ENCODE measurements around the gene ANP32B. TPM values are rescaled to one million over a fixed set of nuclear protein-coding genes. Genes with fewer than 3 reads are reported as not detected.
A peak's percentile ranks its signal among the peaks of the same experiment; 100 is the strongest.
"Not testable (repeated sequence)": the region's sequence is repeated elsewhere in the genome, so short reads cannot be mapped to it uniquely, and the experiment has no call there.

ANP32B gene
- total RNA-seq, 2 experiments from 2014 or later: 295 to 296 TPM

DNA sequence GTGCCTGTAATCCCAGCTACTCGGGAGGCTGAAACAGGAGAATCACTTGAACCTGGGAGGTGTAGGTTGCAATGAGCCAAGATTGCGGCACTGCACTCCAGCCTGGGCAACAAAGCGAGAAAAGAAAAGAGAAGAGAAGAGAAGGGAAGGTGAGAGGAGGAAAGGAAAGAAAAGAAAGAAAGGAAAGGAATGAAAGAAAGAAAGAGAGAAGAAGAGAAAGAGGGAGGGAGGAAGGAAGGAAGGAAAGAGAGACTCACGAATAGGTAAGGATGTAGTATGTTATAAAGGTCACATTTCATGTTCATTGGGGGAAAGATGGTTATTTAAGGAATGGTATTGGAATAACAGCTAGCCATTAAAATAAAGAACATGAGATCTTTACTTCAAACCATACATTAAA is 10.4 kb upstream of the ANP32B start:
- Mint-ChIP-seq H3K9me3 (peaks cover 1% of the 10 kb centered on the region), H3K4me1 (peaks cover 12% of the 10 kb centered on the region), H3K27me3 (no peaks in the 10 kb centered on the region), H3K27ac (no peak overlapping the region), H3K36me3 (peaks cover 2% of the 10 kb centered on the region), H3K4me3 (no peak overlapping the region)
- no peak for DNase-seq
- POLR2A ChIA-PET: interaction anchor here (0.9 kb wide), 1 partner anchor 10 kb away, joined by 4 read pairs; the partner anchor contains the start of gene ANP32B
- ATAC-seq (ENCODE audit: low read depth): no peak

DNA sequence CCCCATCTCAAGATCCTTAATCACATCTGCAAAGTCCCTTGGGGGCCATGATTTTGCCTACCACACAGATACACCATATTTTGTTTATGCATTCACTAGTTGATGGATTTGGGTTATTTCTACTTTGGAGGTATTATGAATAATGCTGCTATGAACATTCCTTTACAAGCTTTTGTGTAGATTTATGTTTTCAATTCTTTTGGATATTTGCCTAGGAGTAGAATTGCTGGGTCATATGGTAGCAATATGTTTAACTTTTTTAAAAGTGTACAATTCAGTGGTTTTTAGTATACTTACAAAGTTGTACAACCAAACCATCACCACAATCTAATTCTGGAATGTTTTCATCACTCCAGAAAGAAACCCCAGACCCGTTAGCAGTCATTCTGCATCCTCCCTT is 7.8 kb upstream of the ANP32B start:
- H3K4me3 Mint-ChIP-seq: no peak overlapping the region
- no peaks in the 10 kb centered on the region for H3K27me3 Mint-ChIP-seq
- DNase-seq: no peak
- H3K36me3 Mint-ChIP-seq: peaks cover 2% of the 10 kb centered on the region
- POLR2A ChIA-PET: interaction anchor here (1.3 kb wide), 1 partner anchor 8 kb away, joined by 4 read pairs; the partner anchor contains the start of gene ANP32B
- H3K9me3 Mint-ChIP-seq: peaks cover 1% of the 10 kb centered on the region
- H3K27ac Mint-ChIP-seq: no peak overlapping the region
- H3K4me1 Mint-ChIP-seq: peaks cover 10% of the 10 kb centered on the region
- ATAC-seq (ENCODE audit: low read depth): no peak

DNA sequence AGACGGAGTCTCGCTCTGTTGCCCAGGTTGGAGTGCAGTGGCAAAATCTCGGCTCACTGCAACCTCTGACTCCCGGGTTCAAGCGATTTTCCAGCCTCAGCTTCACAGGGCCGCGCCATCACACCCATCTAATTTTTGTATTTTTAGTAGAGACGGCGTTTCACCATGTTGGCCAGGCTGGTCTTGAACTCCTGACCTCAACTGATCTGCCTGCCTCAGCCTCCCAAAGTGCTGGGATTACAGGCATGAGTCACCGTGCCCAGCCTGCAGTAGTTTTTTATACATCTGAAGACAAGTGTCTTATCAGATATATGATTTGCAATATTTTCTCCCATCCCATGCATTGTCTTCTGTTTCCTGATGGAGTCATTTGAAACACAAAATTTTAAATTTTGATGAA is 6.5 kb upstream of the ANP32B start:
- H3K4me3 Mint-ChIP-seq; H3K27me3 Mint-ChIP-seq; POLR2A ChIA-PET; H3K27ac Mint-ChIP-seq; ATAC-seq (ENCODE audit: low read depth); DNase-seq; H3K36me3 Mint-ChIP-seq; H3K9me3 Mint-ChIP-seq: not testable (repeated sequence)
- H3K4me1 Mint-ChIP-seq: peaks cover 12% of the 10 kb centered on the region

DNA sequence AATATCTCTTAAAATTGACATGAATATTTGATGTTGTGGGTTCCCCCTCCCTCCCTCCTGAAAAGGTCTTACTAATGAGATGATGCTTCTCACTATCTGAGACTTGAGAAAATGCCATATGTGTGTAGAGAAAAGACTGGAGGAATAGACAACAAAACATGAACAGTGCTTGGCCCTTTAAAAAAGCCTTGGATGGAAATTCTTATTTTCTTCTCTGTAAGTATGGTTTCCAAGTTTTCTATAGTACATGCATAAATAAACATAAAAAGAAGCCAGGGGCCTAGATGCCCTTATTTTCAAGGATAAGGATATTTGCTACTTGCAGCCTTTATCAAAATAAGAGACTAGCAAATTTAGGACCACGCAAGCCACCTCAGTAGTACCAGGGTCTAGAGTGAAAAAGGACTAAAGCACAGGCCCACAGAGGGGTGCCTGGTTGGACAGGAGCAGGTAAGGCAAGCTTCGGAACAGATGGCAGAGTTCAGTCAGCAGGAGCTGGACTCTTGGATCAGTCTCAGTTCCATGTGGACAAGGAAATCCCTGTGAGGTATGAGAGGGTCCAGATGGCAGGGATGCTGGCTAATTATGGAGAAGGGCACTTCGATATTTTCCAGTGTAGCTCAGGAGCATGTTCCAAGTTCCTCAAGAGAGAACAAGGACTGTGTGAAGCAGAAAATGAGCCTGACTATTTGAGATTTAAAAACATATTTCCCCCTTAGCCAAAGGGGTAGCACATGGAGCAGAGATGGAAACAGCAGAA is 4.6 kb upstream of the ANP32B start:
- H3K9me3 Mint-ChIP-seq: peaks cover 1% of the 10 kb centered on the region
- H3K4me1 Mint-ChIP-seq: peaks cover 19% of the 10 kb centered on the region
- DNase-seq: no peak
- H3K4me3 Mint-ChIP-seq: no peak overlapping the region
- POLR2A ChIA-PET: interaction anchor here (0.6 kb wide), 1 partner anchor 57 kb away, joined by 3 read pairs; no protein-coding TSS in a partner anchor
- peaks cover 5% of the 10 kb centered on the region for H3K36me3 Mint-ChIP-seq
- peak overlapping the region; percentile 29 for H3K27ac Mint-ChIP-seq
- H3K27me3 Mint-ChIP-seq: no peaks in the 10 kb centered on the region
- no peak for ATAC-seq (ENCODE audit: low read depth)

DNA sequence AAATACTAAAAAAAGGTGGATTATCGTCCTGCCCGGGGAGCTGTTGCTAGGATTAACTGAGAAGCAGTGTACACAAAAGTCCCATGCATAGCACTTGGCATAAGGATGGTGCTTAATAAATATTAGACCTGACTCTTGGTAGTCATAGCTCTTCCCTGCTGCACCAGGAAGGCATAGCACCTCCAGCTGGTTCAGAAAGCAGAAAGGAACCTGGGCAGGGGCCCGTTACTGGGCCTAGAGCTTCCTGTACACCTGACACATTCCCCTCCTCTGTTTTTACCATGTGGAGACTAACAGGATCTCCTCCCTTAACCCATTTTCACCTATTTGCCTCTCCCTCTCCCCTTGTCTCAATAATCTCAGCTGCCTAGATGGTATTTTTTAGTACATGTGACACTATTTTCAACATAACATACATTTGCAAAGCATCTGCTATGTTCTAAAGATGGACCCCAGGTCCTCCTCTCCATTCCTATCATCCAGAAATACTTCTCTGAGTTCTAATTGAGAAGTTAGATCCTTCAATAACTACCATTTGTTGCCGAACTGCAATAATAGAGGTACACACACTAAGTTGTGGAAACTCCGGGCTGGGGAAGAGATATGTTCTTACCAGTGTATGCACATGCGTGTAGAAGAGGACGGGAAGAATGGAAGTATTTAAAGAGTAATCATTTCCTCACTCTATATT is 3.2 kb upstream of the ANP32B start:
- H3K4me1 Mint-ChIP-seq: peaks cover 19% of the 10 kb centered on the region
- H3K27ac Mint-ChIP-seq: peak overlapping the region; percentile 0
- H3K4me3 Mint-ChIP-seq: no peak overlapping the region
- H3K27me3 Mint-ChIP-seq: no peaks in the 10 kb centered on the region
- POLR2A ChIA-PET: interaction anchor here (0.6 to 1.4 kb wide), 3 partner anchors 9 to 129 kb away, joined by 3 to 6 read pairs (median 3); partner anchors contain the start of gene TRMO
- H3K36me3 Mint-ChIP-seq: peaks cover 5% of the 10 kb centered on the region
- ATAC-seq (ENCODE audit: low read depth) (no peak), DNase-seq (no peak)
- peaks cover 1% of the 10 kb centered on the region for H3K9me3 Mint-ChIP-seq

DNA sequence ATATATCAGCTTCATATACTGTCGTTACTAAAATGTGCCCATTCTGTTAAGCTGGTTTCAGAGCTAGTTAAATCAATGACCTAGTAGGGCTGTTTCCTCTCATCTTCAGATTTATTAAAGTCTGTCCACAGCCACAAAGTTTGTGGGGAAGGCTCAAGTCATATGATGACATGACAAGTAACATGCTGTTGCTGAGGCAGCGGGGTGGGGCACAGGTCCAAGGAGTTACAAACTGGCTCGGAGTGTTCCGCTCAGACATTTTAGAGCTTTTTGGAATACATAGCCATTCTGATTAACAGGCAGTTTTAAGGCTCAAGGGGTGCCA is 2.7 kb upstream of the ANP32B start:
- peaks cover 2% of the 10 kb centered on the region for H3K36me3 Mint-ChIP-seq
- no peak overlapping the region for H3K27ac Mint-ChIP-seq
- POLR2A ChIA-PET: interaction anchor here (0.6 to 7.5 kb wide), 3 partner anchors 58 to 128 kb away, joined by 3 to 79 read pairs (median 6); partner anchors contain the start of gene TRMO
- ATAC-seq (ENCODE audit: low read depth): no peak
- H3K9me3 Mint-ChIP-seq: no peaks in the 10 kb centered on the region
- peaks cover 22% of the 10 kb centered on the region for H3K4me1 Mint-ChIP-seq
- H3K4me3 Mint-ChIP-seq: no peak overlapping the region
- DNase-seq: no peak
- H3K27me3 Mint-ChIP-seq: no peaks in the 10 kb centered on the region

DNA sequence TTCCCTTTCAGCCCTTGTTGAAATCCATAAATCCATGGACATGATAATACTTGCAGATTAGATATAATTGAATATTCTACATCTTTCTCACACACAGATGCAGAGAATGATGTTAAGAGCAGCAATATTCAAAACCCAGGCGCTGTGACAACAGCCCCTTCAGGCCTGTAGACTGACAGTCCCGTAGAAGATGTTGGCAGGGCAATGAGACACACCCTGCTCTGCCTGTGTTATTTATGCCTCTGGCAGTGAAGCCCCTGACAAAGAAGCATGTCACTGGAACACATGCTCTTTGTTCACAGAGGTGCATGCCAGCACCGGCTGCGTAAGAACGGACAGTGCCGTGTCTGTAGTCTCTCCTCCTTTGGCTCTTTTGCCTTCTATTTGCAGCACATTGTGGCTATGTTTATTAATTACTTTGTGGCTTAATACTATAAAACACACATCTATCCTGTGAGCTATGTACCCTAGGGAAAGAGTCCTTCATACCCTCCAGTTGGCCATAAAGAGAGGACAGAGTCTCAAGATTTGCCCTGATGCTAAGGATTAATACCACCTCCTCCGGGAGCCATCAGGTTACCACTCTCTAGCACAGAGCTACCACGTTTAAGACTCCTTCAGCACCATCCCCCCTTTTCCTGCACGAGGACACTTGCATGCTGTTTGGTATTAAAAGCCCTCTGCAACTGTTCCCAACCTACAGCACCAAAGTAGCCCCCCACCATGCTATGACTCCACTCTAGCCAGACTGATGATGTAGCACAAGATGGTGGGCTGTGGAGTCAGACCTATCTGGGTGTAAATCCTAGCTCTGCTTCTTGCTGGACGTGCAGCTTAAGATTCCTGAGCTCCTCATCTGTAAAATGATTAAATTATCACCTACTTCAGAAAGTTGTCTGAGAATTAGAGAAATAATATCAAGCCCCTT is 2.0 kb upstream of the ANP32B start:
- no peak overlapping the region for H3K27ac Mint-ChIP-seq
- H3K36me3 Mint-ChIP-seq: peaks cover 5% of the 10 kb centered on the region
- ATAC-seq (ENCODE audit: low read depth): no peak
- DNase-seq: no peak
- POLR2A ChIA-PET: interaction anchor here (3.6 to 7.5 kb wide), 2 partner anchors 53 to 59 kb away, joined by 14 to 79 read pairs; partner anchors contain the start of gene TRMO
- peaks cover 25% of the 10 kb centered on the region for H3K4me1 Mint-ChIP-seq
- H3K27me3 Mint-ChIP-seq: no peaks in the 10 kb centered on the region
- peak overlapping the region; percentile 85 for H3K4me3 Mint-ChIP-seq
- H3K9me3 Mint-ChIP-seq: no peaks in the 10 kb centered on the region

DNA sequence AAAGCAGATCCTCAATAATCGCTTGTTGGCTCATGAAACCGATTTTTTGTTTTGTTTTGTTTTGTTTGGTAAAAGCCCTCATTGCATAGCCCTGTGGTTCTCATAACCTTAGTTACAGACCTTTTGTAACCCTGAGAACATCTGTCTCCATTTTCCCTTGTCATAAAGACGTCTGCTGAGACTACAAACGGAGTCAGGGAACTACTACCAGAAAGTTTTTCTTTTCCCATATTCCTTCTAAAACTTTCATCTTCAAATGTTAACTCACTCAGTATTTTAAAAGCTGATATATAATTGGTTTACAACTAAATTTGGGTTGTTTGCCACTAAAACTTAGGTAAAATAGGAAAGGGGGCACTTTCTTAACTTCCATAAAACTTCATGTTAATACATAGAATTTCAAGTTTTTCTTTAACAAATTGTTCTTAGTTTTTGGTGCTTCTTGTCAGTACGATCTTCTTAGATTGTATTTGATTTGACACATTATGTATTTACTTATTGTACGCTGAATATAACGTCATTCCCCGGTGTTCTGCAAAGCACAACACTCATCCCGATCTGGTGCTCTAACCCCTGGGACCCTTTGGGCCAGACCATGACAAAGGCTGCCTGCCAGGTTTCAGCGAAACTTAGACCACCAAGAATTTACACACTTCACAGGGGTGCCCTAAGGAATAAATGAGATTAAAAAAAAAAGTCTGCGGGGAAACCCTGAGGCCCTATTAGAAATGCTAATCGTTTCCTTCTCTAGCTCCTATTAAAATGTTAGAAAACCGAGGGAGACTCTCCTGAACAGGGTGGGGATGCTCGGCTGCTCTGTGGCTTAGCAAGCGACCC is 1.1 kb upstream of the ANP32B start:
- Mint-ChIP-seq H3K27ac (peak overlapping the region; percentile 84), H3K36me3 (peaks cover 8% of the 10 kb centered on the region), H3K9me3 (no peaks in the 10 kb centered on the region), H3K4me1 (peaks cover 32% of the 10 kb centered on the region), H3K27me3 (no peaks in the 10 kb centered on the region), H3K4me3 (peak overlapping the region; percentile 85)
- no peak for ATAC-seq (ENCODE audit: low read depth)
- DNase-seq: no peak
- POLR2A ChIA-PET: interaction anchor here (0.7 to 7.5 kb wide), 21 partner anchors 9 to 348 kb away, joined by 3 to 79 read pairs (median 6); partner anchors contain the start of genes HEMGN, NANS, NCBP1 and TBC1D2

DNA sequence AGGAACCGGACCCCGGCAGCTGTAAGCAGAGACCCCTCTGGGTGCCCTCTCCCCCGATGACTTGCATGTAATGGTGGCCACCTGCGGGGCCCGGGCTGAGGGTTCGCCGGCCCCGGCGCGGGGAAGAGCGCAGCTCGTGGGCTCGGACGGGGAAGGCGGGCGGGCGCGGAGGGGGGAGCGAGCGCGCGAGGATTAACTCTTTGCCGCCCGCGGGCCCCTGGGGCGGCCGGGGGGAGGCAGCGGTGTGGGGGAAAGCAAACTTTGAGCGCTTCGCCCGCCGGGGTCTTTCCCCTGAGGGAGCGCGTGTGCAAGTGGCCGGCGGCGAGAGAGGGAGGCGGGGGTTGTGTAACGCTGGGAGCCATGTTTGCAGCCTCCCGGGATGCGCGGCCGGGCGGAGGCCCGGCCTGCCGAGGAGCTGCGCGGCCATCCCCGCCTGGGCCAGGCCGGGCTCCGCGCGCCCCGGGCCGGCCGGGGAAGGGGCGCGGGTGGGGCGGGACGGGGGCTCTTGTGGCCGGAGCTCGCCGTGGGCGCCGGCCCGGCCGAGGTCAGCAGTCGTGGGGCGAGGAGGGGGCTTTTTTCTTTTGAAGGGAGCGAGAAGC is 547 bp downstream of the ANP32B start:
- POLR2A ChIA-PET: interaction anchor here (0.5 to 7.5 kb wide), 29 partner anchors 9 to 350 kb away, joined by 3 to 79 read pairs (median 5); partner anchors contain the start of genes HEMGN, NANS, NCBP1 and TBC1D2
- Mint-ChIP-seq H3K27me3 (no peaks in the 10 kb centered on the region), H3K4me3 (peak overlapping the region; percentile 86), H3K9me3 (no peaks in the 10 kb centered on the region), H3K36me3 (peaks cover 8% of the 10 kb centered on the region), H3K27ac (peak overlapping the region; percentile 89), H3K4me1 (peaks cover 43% of the 10 kb centered on the region)
- DNase-seq: peak; percentile 77
- peak; percentile 14 for ATAC-seq (ENCODE audit: low read depth)

DNA sequence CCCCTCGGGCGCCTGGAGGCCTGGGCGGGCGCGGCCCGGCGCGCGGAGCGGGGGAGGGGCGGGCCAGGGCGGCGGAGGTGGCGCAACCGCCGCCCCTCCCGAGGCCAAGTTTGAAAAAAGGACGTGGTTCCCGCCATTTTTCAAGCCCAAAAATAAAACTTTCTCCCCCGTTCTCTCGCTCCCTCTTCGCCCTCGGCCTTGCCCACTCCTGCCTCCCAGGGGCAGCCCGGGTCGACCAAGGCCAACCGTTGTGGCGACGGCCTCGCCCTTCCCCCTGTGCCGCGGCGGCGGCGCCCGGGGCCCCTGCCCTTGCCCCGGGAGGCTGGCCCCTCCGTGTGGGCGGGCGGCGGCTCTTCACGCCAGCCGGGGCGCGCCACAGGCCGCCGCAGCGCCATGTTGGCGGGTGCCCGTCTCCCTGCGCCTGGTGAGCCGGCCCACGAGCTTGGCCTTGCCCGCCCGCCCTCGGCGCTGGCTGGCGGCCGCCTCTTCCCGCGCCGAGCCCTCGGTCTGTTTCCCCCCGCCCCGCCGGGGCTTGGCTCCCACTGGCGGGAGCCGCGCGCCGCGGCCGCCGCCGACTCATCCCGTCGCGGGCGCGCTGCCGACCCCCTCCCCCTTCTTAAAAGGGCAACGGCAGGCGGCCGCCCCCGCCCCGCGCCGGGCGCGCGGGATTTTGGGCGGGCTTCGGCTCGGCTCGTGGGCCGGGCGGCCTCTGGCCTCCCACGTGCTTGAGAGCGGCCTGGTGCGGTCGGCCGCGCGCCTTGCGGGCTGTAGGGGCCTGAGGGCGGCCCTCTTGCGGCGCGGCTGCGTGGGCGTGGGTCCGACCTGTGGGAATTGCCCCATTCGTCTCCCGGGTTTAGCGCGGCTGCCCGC is 1.3 kb downstream of the ANP32B start:
- H3K9me3 Mint-ChIP-seq: no peaks in the 10 kb centered on the region
- ATAC-seq (ENCODE audit: low read depth) (peak; percentile 17), DNase-seq (peak; percentile 86)
- H3K27me3 Mint-ChIP-seq: no peaks in the 10 kb centered on the region
- peaks cover 48% of the 10 kb centered on the region for H3K4me1 Mint-ChIP-seq
- POLR2A ChIA-PET: interaction anchor here (0.5 to 7.5 kb wide), 18 partner anchors 9 to 351 kb away, joined by 3 to 79 read pairs (median 4); partner anchors contain the start of genes NANS, NCBP1, TRMO and TSTD2
- peak overlapping the region; percentile 66 for H3K4me3 Mint-ChIP-seq
- H3K27ac Mint-ChIP-seq: peak overlapping the region; percentile 61
- peaks cover 8% of the 10 kb centered on the region for H3K36me3 Mint-ChIP-seq
